Activated CD4-positive, CD25-positive, alpha-beta regulatory T cell treated with anti-CD3 and anti-CD28 coated beads, Interleukin-2, amount 50 U/mL, for 72 hours (primary cell): ENCODE data around the gene CDKL5.
"Not testable (repeated sequence)": the region's sequence is repeated elsewhere in the genome, so short reads cannot be mapped to it uniquely, and the experiment has no call there.

ENCODE experiments used
- DNase-seq: peaks from one replicate; pipeline ENCODE4 v3.0.0; 2021

The CDKL5 gene

GRCh38 chrX:18578546-18578945, 153.1 kb downstream of the CDKL5 start:
- DNase-seq: no peak

- no peak for DNase-seq
These were observed 154.1 kb downstream of the CDKL5 start for GRCh38 chrX:18579495-18579894.

DNA sequence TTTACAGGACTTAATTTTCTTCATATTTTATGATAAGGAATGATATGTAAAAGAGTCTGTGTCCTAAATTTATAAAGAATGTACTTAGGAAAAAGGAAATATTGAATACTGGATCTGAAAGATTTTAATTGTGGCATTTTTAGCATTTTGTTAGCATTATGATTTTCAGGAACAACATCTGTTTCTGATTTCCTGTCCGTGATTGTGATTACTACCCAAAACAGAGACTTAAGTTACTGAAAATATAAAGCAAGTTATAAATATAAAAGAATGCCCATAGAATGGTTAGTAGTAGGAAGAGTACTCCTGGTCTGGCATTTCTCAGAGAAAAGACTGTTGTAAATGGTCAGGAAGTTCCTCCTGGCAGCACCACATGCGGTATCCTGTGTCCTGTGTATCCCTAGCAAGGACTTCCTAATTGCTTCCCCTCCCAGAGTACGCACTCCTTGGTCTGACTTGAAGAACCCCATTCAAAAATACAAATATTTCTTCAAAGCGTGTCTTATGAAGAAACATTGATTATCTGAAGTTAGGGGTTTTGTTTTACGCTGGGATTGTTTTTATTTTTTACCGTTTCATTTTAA, 157.6 kb downstream of the CDKL5 start:
- DNase-seq: no peak

- not testable (repeated sequence) for DNase-seq
These were observed 163.9 kb downstream of the CDKL5 start for GRCh38 chrX:18589292-18589691.

- no peak for DNase-seq
These were observed 166.4 kb downstream of the CDKL5 start for GRCh38 chrX:18591834-18592233.

GRCh38 chrX:18594079-18594478, 168.7 kb downstream of the CDKL5 start:
- no peak for DNase-seq

GRCh38 chrX:18596096-18596495, 170.7 kb downstream of the CDKL5 start:
- no peak for DNase-seq

DNA sequence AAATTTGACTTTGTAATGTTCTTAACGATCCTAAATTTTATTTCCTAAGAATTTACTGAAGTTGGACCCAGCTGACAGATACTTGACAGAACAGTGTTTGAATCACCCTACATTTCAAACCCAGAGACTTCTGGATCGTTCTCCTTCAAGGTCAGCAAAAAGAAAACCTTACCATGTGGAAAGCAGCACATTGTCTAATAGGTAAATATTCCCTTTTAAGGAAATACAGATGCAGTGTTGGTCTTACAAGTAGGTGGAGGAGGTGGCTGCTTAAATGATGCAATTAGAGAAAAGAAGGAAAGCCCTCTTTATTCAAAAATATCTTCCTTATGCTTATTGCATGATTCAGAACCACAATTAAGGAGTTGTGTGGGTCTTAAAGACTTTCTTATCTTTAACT, 173.0 kb downstream of the CDKL5 start:
- DNase-seq: no peak

- DNase-seq: no peak
These were observed 182.6 kb downstream of the CDKL5 start for GRCh38 chrX:18607966-18608365.

GRCh38 chrX:18613930-18614639, 188.7 kb downstream of the CDKL5 start:
- no peak for DNase-seq

GRCh38 chrX:18616688-18617406, 191.4 kb downstream of the CDKL5 start:
- DNase-seq: no peak

DNA sequence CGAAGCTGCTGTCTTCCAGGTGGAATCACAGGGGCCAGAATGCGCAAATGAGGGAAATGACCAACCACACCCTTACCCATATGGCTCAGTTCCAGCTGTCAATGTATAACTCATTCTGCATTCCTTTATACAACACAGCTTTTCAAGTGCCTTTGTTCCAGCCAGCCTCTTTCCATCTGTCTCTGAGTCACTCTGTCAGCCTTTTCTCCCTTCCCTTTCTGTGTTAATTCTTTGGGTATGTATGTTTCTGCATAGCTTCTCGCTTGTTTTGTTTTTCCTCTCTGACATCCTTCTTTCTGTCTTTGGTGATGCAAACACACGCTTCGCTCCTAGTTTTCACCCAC, 192.0 kb downstream of the CDKL5 start:
- DNase-seq: no peak

DNA sequence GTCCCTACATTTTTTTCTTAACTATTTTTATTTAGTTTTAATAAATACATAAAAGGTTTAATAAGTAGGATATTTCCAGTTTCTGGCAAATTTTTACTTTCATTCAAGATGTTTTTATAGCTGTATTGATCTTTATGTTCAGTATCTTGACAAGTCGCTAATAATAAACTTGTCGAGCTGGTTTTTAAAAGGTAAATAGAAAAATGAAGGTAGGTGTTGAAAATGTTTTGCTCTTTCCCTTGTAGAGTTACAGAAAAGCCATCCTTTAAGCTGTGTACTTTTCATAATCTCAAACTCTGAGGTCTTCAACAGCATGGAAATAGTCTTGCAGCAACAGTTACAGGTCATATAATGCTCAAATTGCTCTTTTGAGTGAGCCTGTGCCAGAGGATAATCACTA, 193.9 kb downstream of the CDKL5 start:
- DNase-seq: no peak

DNA sequence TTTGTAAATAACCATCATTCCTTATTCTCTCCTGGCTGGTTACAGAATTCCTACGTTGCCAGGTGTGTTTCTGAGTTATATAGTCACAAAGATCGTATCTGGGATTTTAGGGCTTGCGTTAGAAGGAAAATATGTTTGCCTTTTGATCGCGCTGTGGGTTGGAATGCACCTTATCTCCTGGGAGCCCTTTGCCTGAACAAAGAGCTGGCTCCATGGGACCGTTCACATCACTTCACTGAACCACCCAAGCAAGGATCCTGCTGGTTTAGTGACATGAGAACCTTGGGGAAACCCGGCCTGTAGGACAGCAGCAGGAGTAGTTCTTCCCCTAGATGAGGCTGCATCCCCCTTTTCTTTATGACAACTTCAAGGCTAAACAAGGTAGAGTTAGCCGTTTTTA, 194.9 kb downstream of the CDKL5 start:
- no peak for DNase-seq

DNA sequence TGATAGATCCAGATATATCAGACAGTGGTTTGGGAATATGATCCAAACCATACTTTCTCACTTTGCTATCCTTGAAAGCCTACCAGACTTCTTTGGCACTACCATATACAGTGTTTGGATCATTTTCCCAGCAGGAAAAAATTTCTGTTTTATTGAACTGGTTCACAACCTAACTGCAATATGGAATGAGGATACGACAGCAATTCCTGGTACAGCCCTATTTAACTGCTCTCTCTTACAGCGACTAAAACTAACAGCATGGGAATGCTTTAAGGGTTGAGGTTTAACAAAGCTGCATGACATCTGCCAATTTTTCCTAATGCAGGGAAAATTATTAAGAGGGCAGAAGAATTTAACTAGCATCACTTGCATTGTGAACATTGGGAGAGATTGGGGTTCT, 199.2 kb downstream of the CDKL5 start:
- DNase-seq: no peak

DNA sequence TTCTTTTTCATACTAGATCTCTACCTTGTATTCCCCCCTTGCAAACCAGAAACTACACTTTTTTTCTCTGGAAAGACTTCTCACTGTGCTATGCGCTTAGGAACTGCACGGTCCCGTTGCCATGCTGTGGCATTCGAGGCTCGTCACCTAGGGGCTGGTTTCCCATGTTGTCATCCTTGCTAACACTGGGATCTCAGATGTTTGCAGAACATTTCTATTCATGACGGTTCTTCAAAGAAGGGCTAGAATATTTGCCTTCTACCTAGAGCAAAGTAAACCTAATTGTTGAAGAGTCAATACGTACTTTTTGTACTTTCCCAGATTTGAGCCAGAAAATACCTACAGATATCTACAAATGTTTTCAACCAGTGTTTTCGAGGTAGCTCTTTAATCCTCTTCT, 205.5 kb downstream of the CDKL5 start:
- no peak for DNase-seq

GRCh38 chrX:18638398-18638797, 213.0 kb downstream of the CDKL5 start:
- no peak for DNase-seq

DNA sequence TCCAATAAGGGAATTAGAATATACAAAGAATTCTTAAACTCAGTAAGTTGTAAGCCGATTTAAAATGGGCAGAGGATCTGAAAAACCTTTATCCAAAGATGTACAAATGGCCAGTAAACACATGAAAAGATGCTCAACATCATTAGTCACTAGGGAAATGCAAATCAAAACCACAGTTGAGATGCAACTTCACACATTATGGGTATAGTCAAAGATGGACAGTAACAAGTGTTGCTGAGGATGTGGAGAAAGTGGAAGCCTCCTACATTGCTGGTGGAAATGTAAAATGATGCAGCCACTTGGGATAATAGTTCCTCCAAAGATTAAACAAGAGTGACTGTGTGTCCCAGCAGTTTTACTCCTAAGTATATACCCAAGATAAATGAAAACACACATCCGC, 213.9 kb downstream of the CDKL5 start:
- DNase-seq: no peak

- DNase-seq: no peak
These were observed 215.3 kb downstream of the CDKL5 start for GRCh38 chrX:18640686-18641085.

- no peak for DNase-seq
These were observed 217.8 kb downstream of the CDKL5 start for GRCh38 chrX:18643243-18643642.

GRCh38 chrX:18643853-18644252, 218.4 kb downstream of the CDKL5 start:
- DNase-seq: no peak

GRCh38 chrX:18647621-18648020, 222.2 kb downstream of the CDKL5 start:
- DNase-seq: no peak

DNA sequence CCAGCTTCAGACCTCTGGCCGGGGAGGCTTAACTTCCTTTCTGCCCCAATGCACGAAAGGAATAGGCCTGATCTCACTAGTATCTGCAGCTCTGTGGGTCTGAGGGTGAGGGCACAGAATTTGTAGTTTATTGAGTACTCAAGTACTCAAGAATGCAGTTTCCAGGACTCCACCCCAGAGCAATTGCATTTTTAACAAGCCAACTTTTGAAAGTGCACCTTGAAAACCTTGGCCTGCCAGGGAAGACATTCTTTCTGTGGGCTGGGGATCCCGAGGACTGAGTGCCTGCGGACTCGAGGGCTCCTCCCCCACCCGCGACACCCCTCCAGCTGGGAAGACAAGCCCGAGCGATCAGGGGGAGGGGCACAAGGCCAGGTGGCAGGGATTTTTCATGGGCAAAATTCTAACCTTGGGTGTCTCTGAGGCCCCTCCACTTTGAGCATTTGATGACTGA, 224.1 kb downstream of the CDKL5 start:
- DNase-seq: no peak

DNA sequence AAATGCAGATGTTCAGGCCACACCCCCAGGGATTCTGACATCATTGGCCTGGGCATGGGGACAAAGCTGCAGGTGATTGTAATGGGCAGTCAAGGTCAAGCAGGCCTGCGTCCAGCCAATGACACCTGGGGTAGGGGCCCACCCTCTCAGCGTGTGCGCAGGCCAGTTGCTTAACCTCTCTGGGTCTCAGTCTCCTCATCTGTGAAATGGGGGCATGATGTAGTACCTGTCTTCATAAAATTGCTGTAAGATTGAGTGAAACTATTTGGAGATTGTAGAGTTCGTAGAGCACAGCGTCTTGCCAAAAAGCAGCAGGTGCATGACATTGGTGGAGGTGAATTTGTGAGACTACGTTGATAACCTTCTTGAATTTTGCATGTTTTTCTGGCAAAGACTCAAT, 225.3 kb downstream of the CDKL5 start:
- no peak for DNase-seq
